Neutrophil (primary cell): ENCODE measurements around the gene KLHL4.
"Not testable (repeated sequence)": the region's sequence is repeated elsewhere in the genome, so short reads cannot be mapped to it uniquely, and the experiment has no call there.

ENCODE experiments used
- H3K27ac ChIP-seq: fragments of 200-600 bp; sonication (generic); 2 replicates; pipeline ENCODE4 v1.5.1; 2016; ENCODE audit warnings: mild to moderate bottlenecking, moderate library complexity
- H3K27me3 ChIP-seq: fragments of 200-600 bp; sonication (generic); 2 replicates; pipeline ENCODE4 v1.6.0; 2016; ENCODE audit warnings: mild to moderate bottlenecking
- H3K36me3 ChIP-seq: fragments of 200-600 bp; sonication (generic); 2 replicates; pipeline ENCODE4 v1.5.1; 2017
- H3K4me1 ChIP-seq, 2 experiments: fragments of 200-600 bp in 1 of 2; sonication (generic) in 1 of 2; 1 replicate in 1 of 2; 2 replicates in 1 of 2; pipeline versions ENCODE4 v1.5.1 to v1.6.1; 2013 to 2016; ENCODE audit warnings: low read depth in 1 of 2, low read length in 1 of 2, mild to moderate bottlenecking in 1 of 2, moderate library complexity in 1 of 2; ENCODE audit not compliant: control insufficient read depth in 1 of 2, insufficient read depth in 1 of 2
- H3K4me3 ChIP-seq, 2 experiments: fragments of 200-600 bp in 1 of 2; sonication (generic) in 1 of 2; 1 replicate in 1 of 2; 2 replicates in 1 of 2; pipeline ENCODE4 v1.5.1; 2013 to 2016; ENCODE audit warnings: low read depth in 1 of 2, low read length in 1 of 2, mild to moderate bottlenecking in 1 of 2, moderate library complexity in 1 of 2
- H3K9me3 ChIP-seq: fragments of 200-600 bp; sonication (generic); 2 replicates; pipeline ENCODE4 v1.5.1; 2016
- CTCF ChIP-seq: fragments of 200-600 bp; sonication (generic); IDR thresholded peaks from 2 replicates; pipeline ENCODE4 v1.5.1; 2016; ENCODE audit warnings: antibody characterized with exemption

Gene KLHL4

GRCh38 chrX:87621697-87622096 lies 104.1 kb downstream of the KLHL4 start:
- no peak overlapping the region for H3K27ac ChIP-seq
- H3K36me3 ChIP-seq: no peaks in the 10 kb centered on the region
- no peaks in the 10 kb centered on the region for H3K4me1 ChIP-seq
- no peaks in the 10 kb centered on the region for H3K9me3 ChIP-seq
- no peak for TF ChIP-seq CTCF
- H3K4me3 ChIP-seq: no peak overlapping the region
- H3K27me3 ChIP-seq: no peaks in the 10 kb centered on the region

- Histone ChIP-seq H3K4me1 (no peaks in the 10 kb centered on the region), H3K9me3 (no peaks in the 10 kb centered on the region), H3K27ac (no peak overlapping the region), H3K36me3 (no peaks in the 10 kb centered on the region), H3K4me3 (no peak overlapping the region), H3K27me3 (no peaks in the 10 kb centered on the region)
- no peak for TF ChIP-seq CTCF
These were observed 109.4 kb downstream of the KLHL4 start for GRCh38 chrX:87626996-87627395.

- no peak overlapping the region for H3K4me3 ChIP-seq
- H3K27ac ChIP-seq: no peak overlapping the region
- H3K36me3 ChIP-seq: no peaks in the 10 kb centered on the region
- no peaks in the 10 kb centered on the region for H3K9me3 ChIP-seq
- no peaks in the 10 kb centered on the region for H3K27me3 ChIP-seq
- H3K4me1 ChIP-seq: no peaks in the 10 kb centered on the region
- no peak for TF ChIP-seq CTCF
These were observed 116.8 kb downstream of the KLHL4 start for GRCh38 chrX:87634361-87634760.

GRCh38 chrX:87636533-87636932 lies 118.9 kb downstream of the KLHL4 start:
- no peak for TF ChIP-seq CTCF
- no peaks in the 10 kb centered on the region for H3K9me3 ChIP-seq
- H3K4me1 ChIP-seq: no peaks in the 10 kb centered on the region
- no peaks in the 10 kb centered on the region for H3K36me3 ChIP-seq
- H3K27me3 ChIP-seq: no peaks in the 10 kb centered on the region
- H3K27ac ChIP-seq: no peak overlapping the region
- H3K4me3 ChIP-seq: no peak overlapping the region

GRCh38 chrX:87641439-87641838 lies 123.8 kb downstream of the KLHL4 start:
- not testable (repeated sequence) for H3K27me3 ChIP-seq, H3K9me3 ChIP-seq, H3K36me3 ChIP-seq, H3K4me1 ChIP-seq, H3K4me3 ChIP-seq, H3K27ac ChIP-seq

GRCh38 chrX:87661761-87662160 lies 144.2 kb downstream of the KLHL4 start:
- Histone ChIP-seq H3K9me3 (no peaks in the 10 kb centered on the region), H3K27me3 (no peaks in the 10 kb centered on the region), H3K27ac (no peak overlapping the region), H3K36me3 (no peaks in the 10 kb centered on the region), H3K4me3 (no peak overlapping the region), H3K4me1 (no peaks in the 10 kb centered on the region)
- TF ChIP-seq CTCF: no peak
